HepG2 (cell line): ENCODE results near the gene ATPAF2. TPM values are rescaled to one million over a fixed set of nuclear protein-coding genes. Genes with fewer than 3 reads are reported as not detected.
A peak's percentile ranks its signal among the peaks of the same experiment; 100 is the strongest.

Experiments used
- ELF4 ChIP-seq: sonication (generic); formaldehyde crosslinking; IDR thresholded peaks from 2 replicates; pipeline ENCODE4 v1.5.0; 2020; ENCODE audit warnings: missing genetic modification reagents, mild to moderate bottlenecking, moderate library complexity, borderline replicate concordance
- EP300 ChIP-seq, 3 experiments: sonication (generic) in 1 of 3; formaldehyde crosslinking in 1 of 3; IDR thresholded peaks; 2 replicates each; pipeline versions ENCODE4 v1.5.1 to v1.6.1; 2011 to 2020; ENCODE audit warnings: low read depth in 2 of 3, low read length in 2 of 3, borderline replicate concordance in 1 of 3, improper control_type of control experiment in 1 of 3, mild to moderate bottlenecking in 1 of 3, missing genetic modification reagents in 1 of 3, moderate library complexity in 1 of 3
- FOXA3 ChIP-seq: IDR thresholded peaks from 2 replicates; pipeline ENCODE4 v1.6.1; 2016; ENCODE audit warnings: missing genetic modification reagents, missing compliant biosample characterization
- FOXO1 ChIP-seq: sonication (generic); formaldehyde crosslinking; IDR thresholded peaks from 2 replicates; pipeline ENCODE4 v1.4.0; 2020; ENCODE audit warnings: missing genetic modification reagents
- GATAD1 ChIP-seq: IDR thresholded peaks from 2 replicates; pipeline ENCODE4 v1.6.1; 2016; ENCODE audit warnings: missing genetic modification reagents, missing compliant biosample characterization
- HDAC1 ChIP-seq: sonication (generic); formaldehyde crosslinking; IDR thresholded peaks from 2 replicates; pipeline ENCODE4 v1.5.1; 2020; ENCODE audit warnings: mild to moderate bottlenecking, missing genetic modification reagents
- MEF2D ChIP-seq: sonication (generic); formaldehyde crosslinking; IDR thresholded peaks from 2 replicates; pipeline ENCODE4 v1.5.1; 2020; ENCODE audit warnings: mild to moderate bottlenecking, missing genetic modification reagents
- RNF2 ChIP-seq: fragments of 450-650 bp; conservative IDR thresholded peaks from 2 replicates; pipeline ENCODE4 v1.6.1; 2016; ENCODE audit warnings: low read depth
- SMAD1 ChIP-seq: sonication (generic); formaldehyde crosslinking; IDR thresholded peaks from 2 replicates; pipeline ENCODE4 v1.4.0; 2020; ENCODE audit warnings: missing genetic modification reagents, low read depth, mild to moderate bottlenecking, borderline replicate concordance
- SP2 ChIP-seq: sonication (generic); formaldehyde crosslinking; IDR thresholded peaks from 2 replicates; pipeline ENCODE4 v1.5.1; 2020; ENCODE audit warnings: mild to moderate bottlenecking, missing genetic modification reagents
- ZBTB26 ChIP-seq: IDR thresholded peaks from 2 replicates; pipeline ENCODE4 v1.6.1; 2016; ENCODE audit warnings: missing compliant biosample characterization, missing genetic modification reagents, borderline replicate concordance
- ZBTB33 ChIP-seq: sonication (generic); formaldehyde crosslinking; IDR thresholded peaks from 2 replicates; pipeline ENCODE4 v1.4.0; 2020; ENCODE audit warnings: missing genetic modification reagents
- ZNF101 ChIP-seq: sonication (generic); formaldehyde crosslinking; IDR thresholded peaks from 2 replicates; pipeline ENCODE4 v1.4.0; 2020; ENCODE audit warnings: mild to moderate bottlenecking, low read depth, missing genetic modification reagents, borderline replicate concordance
- ZNF235 ChIP-seq: sonication (generic); formaldehyde crosslinking; IDR thresholded peaks from 2 replicates; pipeline ENCODE4 v1.8.1; 2023; ENCODE audit warnings: mild to moderate bottlenecking, missing genetic modification reagents, borderline replicate concordance
- ZNF263 ChIP-seq: sonication (generic); formaldehyde crosslinking; IDR thresholded peaks from 2 replicates; pipeline ENCODE4 v1.4.0; 2020; ENCODE audit warnings: missing genetic modification reagents
- ZNF367 ChIP-seq: sonication (generic); formaldehyde crosslinking; IDR thresholded peaks from 2 replicates; pipeline ENCODE4 v1.4.0; 2020; ENCODE audit warnings: missing genetic modification reagents, borderline replicate concordance
- ZNF574 ChIP-seq: sonication (generic); formaldehyde crosslinking; IDR thresholded peaks from 2 replicates; pipeline ENCODE4 v1.4.0; 2020; ENCODE audit warnings: missing genetic modification reagents
- ZNF777 ChIP-seq: sonication (generic); formaldehyde crosslinking; IDR thresholded peaks from 2 replicates; pipeline ENCODE4 v1.4.0; 2020; ENCODE audit warnings: missing genetic modification reagents
- polyA plus RNA-seq, 8 experiments: library from polyadenylated mRNA; depleted of rRNA in 3 of 8; stranded (reverse) in 7 of 8; unstranded in 1 of 8; fragments of >200 nt; fragmentation: Illumina TruSeq in 4 of 8; extraction: Trizol in 4 of 8; gene quantifications; 2 replicates each; pipeline versions ENCODE4 v1.2.1 to v1.2.3, GENCODE V29; 2011 to 2016; ENCODE audit warnings: low read depth in 4 of 8, missing spikeins in 1 of 8, mixed read lengths in 1 of 8; ENCODE audit not compliant: insufficient read depth in 1 of 8
- total RNA-seq, 5 experiments: library from RNA; depleted of rRNA; stranded (reverse); fragments of >200 nt; fragmentation: Illumina TruSeq; extraction: Trizol; gene quantifications; 2 replicates each; pipeline ENCODE4 v1.2.3, GENCODE V29; 2016; ENCODE audit warnings: low read depth in 1 of 5
- TF ChIP-seq, protein P1 (sequence below), 2 experiments: fragments of 450-650 bp in 1 of 2; sonication (generic) in 1 of 2; formaldehyde crosslinking; IDR thresholded peaks; 2 replicates each; pipeline versions ENCODE4 v1.5.0 to v1.8.0; 2020 to 2022; ENCODE audit warnings: mild to moderate bottlenecking in 1 of 2, missing genetic modification reagents in 1 of 2

Gene ATPAF2
- total and polyA plus RNA-seq, 2 of the 13 experiments (the other 11 are each of a cell fraction or from before 2014, with no cell fraction given) = 15.0 to 16.5 TPM

DNA sequence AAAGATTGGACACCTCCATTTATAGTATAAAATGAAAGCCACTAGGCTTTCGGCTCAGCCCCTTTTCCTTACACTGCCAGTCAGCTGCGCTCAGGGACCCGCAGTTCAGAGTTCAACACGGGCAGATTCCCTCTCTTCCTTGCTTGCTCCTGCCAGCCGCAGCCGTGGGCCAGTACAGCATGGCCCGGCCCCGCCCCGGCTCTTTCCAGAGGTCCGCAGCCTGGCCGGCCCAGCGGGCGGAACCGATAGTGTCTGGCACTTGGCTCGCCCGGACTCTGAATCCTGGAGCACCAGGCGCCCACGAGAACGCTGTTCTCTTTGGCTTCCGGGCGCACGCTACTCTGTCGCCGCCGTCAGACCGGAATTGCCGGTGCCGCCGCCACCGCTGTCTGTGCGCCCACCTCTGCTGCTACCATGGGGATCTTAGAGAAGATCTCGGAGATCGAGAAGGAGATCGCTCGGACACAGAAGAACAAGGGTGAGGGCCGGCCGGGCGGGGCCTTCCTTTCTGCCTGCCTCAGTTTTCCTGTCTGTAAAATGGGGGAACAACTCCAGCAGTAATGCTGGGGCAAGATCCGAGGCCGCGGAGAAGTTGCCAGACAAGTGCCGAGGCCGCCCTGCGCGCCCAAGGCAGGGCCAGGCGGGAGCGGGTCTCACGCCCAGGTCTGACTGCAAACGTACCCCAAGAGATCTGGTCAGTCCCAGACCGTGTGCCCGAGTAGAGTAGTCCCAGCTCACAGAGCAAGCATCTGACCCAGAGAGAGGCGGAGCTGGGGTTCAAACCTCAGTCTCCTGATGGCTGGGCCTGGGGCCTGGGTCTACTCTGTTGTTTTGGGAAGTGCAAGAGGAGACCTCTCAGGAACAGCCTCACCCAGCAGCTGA lies 48.9 kb upstream of the ATPAF2 start, which contains the start of gene DRG2 (continued):
- TF ChIP-seq ZNF777 = peak; percentile 65
- TF ChIP-seq GATAD1 (CRISPR knock-in tag) = peak; percentile 96
- TF ChIP-seq ZNF235 = peak; percentile 61; the same call in 1 of the 2 replicates
- peak; percentile 96; the same call in 1 of the 2 replicates for TF ChIP-seq SMAD1 (CRISPR knock-in tag)
- TF ChIP-seq SP2 = no peak; the same call in 1 of the 2 replicates
- TF ChIP-seq EP300 (IDR thresholded peaks at IDR 0.05; ENCODE audit: low read depth in 2 of 2, low read length in 2 of 2) = peak in 1 of 2 experiments; percentile 64; a peak in 2 of 4 replicates
- TF ChIP-seq EP300 (CRISPR knock-in tag; IDR thresholded peaks at IDR 0.05; ENCODE audit: borderline replicate concordance) = peak; percentile 51; the same call in 1 of the 2 replicates
- peak; percentile 57; the same call in 1 of the 2 replicates for TF ChIP-seq RNF2
- TF ChIP-seq FOXO1 = peak; percentile 58
- peak; percentile 37; the same call in 1 of the 2 replicates for TF ChIP-seq ZNF263 (CRISPR knock-in tag)
- peak; percentile 80 for TF ChIP-seq MEF2D
- peak; percentile 83 for TF ChIP-seq FOXA3 (CRISPR knock-in tag)
- TF ChIP-seq ZNF574 (CRISPR knock-in tag) = peak; percentile 97
- TF ChIP-seq HDAC1 (CRISPR knock-in tag) = peak; percentile 96
- peak; percentile 76 for TF ChIP-seq ZBTB26 (CRISPR knock-in tag)
- TF ChIP-seq ELF4 (CRISPR knock-in tag) = peak; percentile 46; the same call in 1 of the 2 replicates
- TF ChIP-seq, protein P1, sequence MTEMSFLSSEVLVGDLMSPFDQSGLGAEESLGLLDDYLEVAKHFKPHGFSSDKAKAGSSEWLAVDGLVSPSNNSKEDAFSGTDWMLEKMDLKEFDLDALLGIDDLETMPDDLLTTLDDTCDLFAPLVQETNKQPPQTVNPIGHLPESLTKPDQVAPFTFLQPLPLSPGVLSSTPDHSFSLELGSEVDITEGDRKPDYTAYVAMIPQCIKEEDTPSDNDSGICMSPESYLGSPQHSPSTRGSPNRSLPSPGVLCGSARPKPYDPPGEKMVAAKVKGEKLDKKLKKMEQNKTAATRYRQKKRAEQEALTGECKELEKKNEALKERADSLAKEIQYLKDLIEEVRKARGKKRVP (CRISPR knock-in tag; IDR thresholded peaks at IDR 0.05) = peak in 1 of 2 experiments; percentile 74; a peak in 2 of 4 replicates
- 0 out of 2 replicates have a peak, but pooled peaks have one; percentile 58 for TF ChIP-seq ZNF367
- TF ChIP-seq ZNF101 (CRISPR knock-in tag) = no peak; the same call in 1 of the 2 replicates
- TF ChIP-seq ZBTB33 (CRISPR knock-in tag) = peak; percentile 79
